Calu3 (cell line): Measurements from ENCODE around the gene MTUS2. TPM values are rescaled to one million over a fixed set of nuclear protein-coding genes. Genes with fewer than 3 reads are reported as not detected.

ENCODE experiments used
- BruUV-seq: library from RNA; stranded (reverse); fragments of 400-500 nt; replicated peaks from 2 replicates; lab custom pipeline; 2021; lab: Mats Ljungman, UMichigan
- CTCF ChIA-PET: fragments of 300-600 bp; sonication (Branson Sonifier 250); formaldehyde crosslinking; loops from one replicate; lab custom pipeline; 2022; ENCODE audit warnings: antibody characterized with exemption; lab: Charles Lee
- DNase-seq: peaks from one replicate; pipeline ENCODE4 v3.0.0; 2022
- H3K27ac Mint-ChIP-seq: one replicate; pipeline ENCODE4 v1.8.0; 2022; ENCODE audit warnings: mixed read lengths; ENCODE audit not compliant: unreplicated experiment
- H3K27me3 Mint-ChIP-seq: one replicate; pipeline ENCODE4 v1.8.0; 2022; ENCODE audit warnings: mixed read lengths; ENCODE audit not compliant: unreplicated experiment
- H3K36me3 Mint-ChIP-seq: one replicate; pipeline ENCODE4 v1.8.0; 2022; ENCODE audit warnings: mild to moderate bottlenecking, moderate library complexity, mixed read lengths; ENCODE audit not compliant: insufficient read depth, unreplicated experiment
- H3K4me1 Mint-ChIP-seq: one replicate; pipeline ENCODE4 v1.8.0; 2022; ENCODE audit warnings: mild to moderate bottlenecking, low read depth, mixed read lengths; ENCODE audit not compliant: unreplicated experiment
- H3K4me3 Mint-ChIP-seq: one replicate; pipeline ENCODE4 v1.8.0; 2022; ENCODE audit warnings: mild to moderate bottlenecking, low read depth, moderate library complexity, mixed read lengths; ENCODE audit not compliant: unreplicated experiment
- H3K9me3 Mint-ChIP-seq: one replicate; pipeline ENCODE4 v1.8.0; 2022; ENCODE audit warnings: low read depth, mixed read lengths; ENCODE audit not compliant: unreplicated experiment
- intact Hi-C: fragments of 100-400 bp; cut with micrococcal nuclease; formaldehyde crosslinking; loops from one replicate; pipeline ENCODE4 v1.10.0; 2022; ENCODE audit not compliant: unreplicated experiment
- total RNA-seq: library from RNA; stranded (reverse); gene quantifications from 2 replicates; pipeline ENCODE4 v1.2.3, GENCODE V29; 2022
- TF ChIP-seq, protein P1 (sequence below): fragments of 200-600 bp; IDR thresholded peaks from one replicate; pipeline ENCODE4 v1.8.0; 2022; ENCODE audit warnings: antibody characterized with exemption; ENCODE audit not compliant: unreplicated experiment

The MTUS2 gene
- total RNA-seq, 1 experiment from 2014 or later, result not detected

DNA sequence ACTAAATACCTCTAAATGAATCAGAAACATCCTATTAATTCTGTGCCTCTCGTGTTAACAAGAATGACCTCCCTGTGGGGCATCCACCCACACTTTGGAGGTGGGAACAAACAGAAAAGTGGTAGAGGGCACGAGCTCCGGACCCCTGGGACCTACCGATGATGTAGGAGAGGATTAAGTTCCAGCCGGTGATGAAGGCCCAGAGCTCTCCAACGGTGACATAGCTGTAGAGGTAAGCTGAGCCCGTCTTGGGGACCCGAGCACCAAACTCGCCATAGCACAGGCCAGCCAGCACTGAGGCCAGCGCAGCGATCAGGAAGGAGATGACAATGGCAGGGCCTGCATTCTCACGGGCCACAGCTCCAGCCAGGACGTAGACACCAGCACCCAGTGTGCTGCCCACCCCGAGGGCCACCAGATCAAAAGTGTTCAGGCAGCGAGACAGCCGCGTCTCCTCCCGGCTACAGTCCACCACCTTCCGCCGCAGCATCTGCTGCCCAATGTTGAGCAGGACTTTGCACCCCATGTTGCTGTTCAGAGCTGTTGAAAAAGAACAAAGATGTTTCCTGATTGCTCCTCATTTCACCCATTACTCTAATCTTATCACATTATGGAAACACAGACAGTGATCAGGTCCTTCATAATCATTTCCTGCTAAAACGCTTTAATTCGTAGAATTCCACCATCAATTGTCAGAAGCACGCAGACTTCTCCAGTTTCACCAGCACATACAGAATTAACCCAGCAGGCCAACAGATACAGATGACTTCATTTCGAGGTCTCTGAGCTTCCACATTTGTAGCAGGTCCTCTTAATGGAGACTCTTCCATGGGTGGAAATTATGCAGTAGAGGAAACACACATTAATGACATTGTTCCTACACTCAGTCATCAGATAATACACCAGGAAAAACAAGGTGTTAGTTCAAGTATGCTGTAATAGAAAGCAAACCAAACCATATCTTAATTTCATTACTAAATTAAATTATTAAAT lies 715.8 kb downstream of the MTUS2 start:
- peaks cover 22% of the 10 kb centered on the region for H3K36me3 Mint-ChIP-seq
- no peaks in the 10 kb centered on the region for H3K27me3 Mint-ChIP-seq
- H3K4me3 Mint-ChIP-seq, result no peak overlapping the region
- BruUV-seq, result no TSS peak
- CTCF ChIA-PET, result no interaction called here
- H3K4me1 Mint-ChIP-seq, result peaks cover 4% of the 10 kb centered on the region
- H3K9me3 Mint-ChIP-seq, result no peaks in the 10 kb centered on the region
- DNase-seq, result no peak
- no peak overlapping the region for H3K27ac Mint-ChIP-seq
- TF ChIP-seq, protein P1, sequence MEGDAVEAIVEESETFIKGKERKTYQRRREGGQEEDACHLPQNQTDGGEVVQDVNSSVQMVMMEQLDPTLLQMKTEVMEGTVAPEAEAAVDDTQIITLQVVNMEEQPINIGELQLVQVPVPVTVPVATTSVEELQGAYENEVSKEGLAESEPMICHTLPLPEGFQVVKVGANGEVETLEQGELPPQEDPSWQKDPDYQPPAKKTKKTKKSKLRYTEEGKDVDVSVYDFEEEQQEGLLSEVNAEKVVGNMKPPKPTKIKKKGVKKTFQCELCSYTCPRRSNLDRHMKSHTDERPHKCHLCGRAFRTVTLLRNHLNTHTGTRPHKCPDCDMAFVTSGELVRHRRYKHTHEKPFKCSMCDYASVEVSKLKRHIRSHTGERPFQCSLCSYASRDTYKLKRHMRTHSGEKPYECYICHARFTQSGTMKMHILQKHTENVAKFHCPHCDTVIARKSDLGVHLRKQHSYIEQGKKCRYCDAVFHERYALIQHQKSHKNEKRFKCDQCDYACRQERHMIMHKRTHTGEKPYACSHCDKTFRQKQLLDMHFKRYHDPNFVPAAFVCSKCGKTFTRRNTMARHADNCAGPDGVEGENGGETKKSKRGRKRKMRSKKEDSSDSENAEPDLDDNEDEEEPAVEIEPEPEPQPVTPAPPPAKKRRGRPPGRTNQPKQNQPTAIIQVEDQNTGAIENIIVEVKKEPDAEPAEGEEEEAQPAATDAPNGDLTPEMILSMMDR, result no peak
- intact Hi-C loops, result no loop called here

DNA sequence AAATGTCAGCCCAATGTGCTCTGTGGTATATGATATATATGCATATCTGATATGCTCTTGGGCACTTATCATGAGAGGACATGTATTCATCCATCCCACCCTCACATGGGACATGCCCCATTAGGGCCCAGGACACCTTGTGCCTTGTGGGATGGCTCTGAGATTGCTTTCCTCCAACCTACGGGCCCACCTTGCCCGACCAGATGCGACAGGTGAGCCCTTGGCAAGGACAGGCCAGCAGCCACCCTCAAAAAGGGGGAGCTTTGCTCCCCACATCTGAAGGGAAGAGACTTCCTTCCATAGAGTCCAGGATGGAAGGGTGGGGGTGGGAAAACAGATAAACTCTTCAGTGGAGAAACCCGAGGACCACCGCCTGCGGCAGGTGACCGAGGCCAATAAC lies 716.7 kb downstream of the MTUS2 start:
- Mint-ChIP-seq H3K36me3 (peaks cover 26% of the 10 kb centered on the region), H3K9me3 (no peaks in the 10 kb centered on the region), H3K4me3 (no peak overlapping the region), H3K4me1 (peaks cover 8% of the 10 kb centered on the region), H3K27me3 (no peaks in the 10 kb centered on the region), H3K27ac (no peak overlapping the region)
- TF ChIP-seq, protein P1, result no peak
- intact Hi-C loops, result no loop called here
- CTCF ChIA-PET, result no interaction called here
- no peak for DNase-seq
- BruUV-seq, result no TSS peak

DNA sequence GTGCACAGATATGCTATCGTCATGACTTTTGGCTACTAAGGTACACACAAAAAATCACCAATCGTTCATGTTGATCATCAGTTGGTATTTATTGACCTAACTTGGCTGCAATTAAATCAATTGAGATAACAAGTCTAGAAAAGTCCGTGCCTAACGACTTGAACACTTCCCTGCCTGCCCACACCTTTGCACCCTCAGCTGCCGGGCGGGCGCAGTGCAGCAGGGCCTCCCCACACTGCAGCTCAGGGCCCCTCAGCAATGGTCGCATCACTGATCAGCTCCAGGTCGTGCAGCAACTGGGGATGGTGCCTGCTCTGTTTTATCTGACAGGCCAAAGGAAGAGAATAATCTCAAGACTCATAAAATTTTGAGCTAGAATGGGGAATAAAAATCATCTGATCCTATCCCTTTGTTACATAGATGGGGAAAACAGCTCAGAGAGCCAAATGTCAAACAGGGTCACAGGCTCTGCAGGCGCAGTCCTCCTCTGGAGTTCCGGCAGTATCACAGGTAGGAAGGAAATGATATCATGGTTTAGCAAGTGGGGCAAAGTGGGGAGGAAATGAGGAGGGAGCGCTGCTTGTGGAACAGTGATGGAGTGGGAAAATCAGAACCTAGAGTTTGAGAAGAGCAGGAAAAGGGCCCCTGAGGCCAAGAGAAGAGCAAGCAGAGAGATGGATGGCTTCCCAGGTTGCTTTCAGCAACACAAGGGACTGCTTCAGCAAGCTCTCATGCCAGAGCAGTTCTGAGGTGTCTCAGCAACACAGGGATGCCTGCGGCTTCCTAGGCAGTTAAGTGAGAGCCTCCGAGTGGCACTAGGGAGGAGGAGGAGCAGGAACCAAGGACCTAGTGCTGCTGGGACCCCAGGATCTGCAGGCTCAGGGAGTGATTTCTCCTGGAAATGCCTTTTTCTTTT lies 717.9 kb downstream of the MTUS2 start:
- DNase-seq, result no peak
- Mint-ChIP-seq H3K27me3 (no peaks in the 10 kb centered on the region), H3K4me3 (no peak overlapping the region), H3K36me3 (peaks cover 26% of the 10 kb centered on the region), H3K9me3 (no peaks in the 10 kb centered on the region), H3K27ac (no peak overlapping the region), H3K4me1 (peaks cover 8% of the 10 kb centered on the region)
- CTCF ChIA-PET, result no interaction called here
- TF ChIP-seq, protein P1, result no peak
- no TSS peak for BruUV-seq
- intact Hi-C loops, result no loop called here

DNA sequence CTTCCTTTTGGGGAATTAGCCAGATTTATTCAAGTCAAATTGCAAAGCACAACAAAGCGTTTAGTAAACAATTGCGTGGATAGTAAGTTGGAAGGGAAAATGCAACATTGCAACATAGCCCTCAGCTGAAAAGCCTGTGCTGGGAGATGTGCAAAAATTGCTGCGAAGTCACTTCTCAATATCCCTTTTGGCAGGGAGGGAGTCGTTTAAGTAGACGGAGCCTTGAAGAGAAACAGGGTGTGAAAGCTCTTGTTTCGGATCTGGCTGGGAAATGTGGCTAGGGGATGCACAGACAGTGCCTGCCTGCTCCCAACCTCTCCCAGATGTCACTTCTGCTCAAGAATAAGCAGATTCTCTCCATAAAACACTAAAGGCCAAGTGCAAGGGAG lies 718.5 kb downstream of the MTUS2 start:
- no peak for DNase-seq
- CTCF ChIA-PET, result no interaction called here
- no TSS peak for BruUV-seq
- H3K36me3 Mint-ChIP-seq, result peaks cover 22% of the 10 kb centered on the region
- H3K27ac Mint-ChIP-seq, result no peak overlapping the region
- TF ChIP-seq, protein P1, result no peak
- intact Hi-C loops, result no loop called here
- H3K4me3 Mint-ChIP-seq, result no peak overlapping the region
- no peaks in the 10 kb centered on the region for H3K9me3 Mint-ChIP-seq
- H3K4me1 Mint-ChIP-seq, result peaks cover 8% of the 10 kb centered on the region
- no peaks in the 10 kb centered on the region for H3K27me3 Mint-ChIP-seq
